HG03159 (cell line): ENCODE data around the gene ANXA4.

Source experiments
- ATAC-seq: cut with Tn5 transposase; IDR thresholded peaks from one replicate; pipeline ENCODE4 v1.9.1; 2021; ENCODE audit warnings: mild to moderate bottlenecking, moderate library complexity; ENCODE audit not compliant: unreplicated experiment

Gene ANXA4

GRCh38 chr2:69776886-69777785 lies 35.2 kb downstream of the ANXA4 start:
- ATAC-seq, result no peak

- ATAC-seq, result no peak
Measured at GRCh38 chr2:69777786-69778105, 35.8 kb downstream of the ANXA4 start.

- ATAC-seq, result no peak
Measured at GRCh38 chr2:69779258-69780001, 37.5 kb downstream of the ANXA4 start.

DNA sequence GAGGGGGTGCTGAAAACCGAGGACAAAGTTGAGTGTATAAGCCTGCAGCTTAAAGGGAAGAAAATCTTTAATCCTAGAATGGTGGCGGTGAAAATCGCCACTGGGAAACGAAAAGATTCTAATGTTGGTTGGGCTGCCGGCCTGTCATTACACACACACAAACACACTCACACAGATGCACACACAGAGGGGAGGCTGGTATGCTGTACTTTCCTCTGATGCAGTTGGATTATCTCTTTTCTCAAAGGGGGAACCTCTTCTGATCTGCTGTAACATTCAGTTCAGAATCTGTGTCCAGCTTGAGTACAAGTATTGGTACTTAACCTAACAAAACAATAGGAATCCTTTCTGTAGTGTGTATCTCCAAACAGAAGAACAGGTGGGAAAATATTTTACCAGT lies 39.0 kb downstream of the ANXA4 start:
- no peak for ATAC-seq

- peak; percentile 42 for ATAC-seq
Measured at GRCh38 chr2:69781321-69782248, 39.7 kb downstream of the ANXA4 start.

- no peak for ATAC-seq
Measured at GRCh38 chr2:69784228-69784627, 42.3 kb downstream of the ANXA4 start.

DNA sequence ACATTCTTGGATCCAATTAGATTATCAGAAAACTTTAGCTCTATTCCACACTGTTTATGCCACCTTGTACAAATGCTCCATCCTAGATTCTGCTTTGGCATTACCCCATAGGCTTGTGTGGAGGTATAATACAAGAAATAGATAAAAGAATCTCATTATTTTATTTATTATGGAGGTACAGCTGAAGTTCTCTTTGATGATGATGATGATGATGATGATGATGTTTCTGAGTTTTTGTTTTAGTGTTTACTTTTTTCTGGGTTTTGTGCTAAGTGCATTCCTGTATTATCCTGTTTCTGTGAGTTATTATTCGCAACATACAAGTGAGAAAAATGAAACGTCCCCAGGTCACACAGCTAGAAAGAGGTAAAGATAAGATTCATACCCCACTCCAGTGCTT lies 43.4 kb downstream of the ANXA4 start:
- ATAC-seq, result no peak

GRCh38 chr2:69786052-69786560 lies 44.2 kb downstream of the ANXA4 start:
- ATAC-seq, result no peak

DNA sequence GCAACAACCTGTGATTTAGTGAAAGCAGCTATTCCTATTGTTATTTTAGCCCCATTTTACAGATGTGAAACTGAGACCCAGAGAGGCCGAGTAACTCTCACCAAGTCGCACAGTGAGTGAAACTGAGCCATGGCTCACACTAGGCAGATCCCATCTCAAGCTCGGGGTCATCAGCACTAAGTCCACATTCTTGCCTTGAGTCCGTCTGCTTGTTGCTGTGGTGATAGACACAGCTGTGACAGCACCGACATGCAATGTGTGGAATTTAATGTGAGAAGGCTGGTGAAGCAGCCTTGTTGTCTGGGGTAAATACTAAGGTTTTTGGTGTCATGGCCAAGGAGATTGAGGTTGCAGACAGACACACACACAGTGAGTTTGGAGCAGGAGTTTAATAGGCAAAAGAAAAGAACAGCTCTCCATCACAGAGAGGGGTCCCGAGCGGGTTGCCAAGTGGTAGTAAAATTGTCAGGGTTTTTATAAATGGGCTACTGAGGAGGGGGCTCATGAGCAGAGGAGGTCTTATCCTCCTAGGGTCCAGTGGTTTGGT lies 47.3 kb downstream of the ANXA4 start:
- ATAC-seq, result peak; percentile 40

GRCh38 chr2:69789772-69790600 lies 48.1 kb downstream of the ANXA4 start:
- peak; percentile 45 for ATAC-seq

- no peak for ATAC-seq
Measured at GRCh38 chr2:69790601-69790959, 48.6 kb downstream of the ANXA4 start.

GRCh38 chr2:69791045-69791444 lies 49.1 kb downstream of the ANXA4 start:
- no peak for ATAC-seq

GRCh38 chr2:69796174-69796573 lies 54.2 kb downstream of the ANXA4 start:
- ATAC-seq, result no peak

DNA sequence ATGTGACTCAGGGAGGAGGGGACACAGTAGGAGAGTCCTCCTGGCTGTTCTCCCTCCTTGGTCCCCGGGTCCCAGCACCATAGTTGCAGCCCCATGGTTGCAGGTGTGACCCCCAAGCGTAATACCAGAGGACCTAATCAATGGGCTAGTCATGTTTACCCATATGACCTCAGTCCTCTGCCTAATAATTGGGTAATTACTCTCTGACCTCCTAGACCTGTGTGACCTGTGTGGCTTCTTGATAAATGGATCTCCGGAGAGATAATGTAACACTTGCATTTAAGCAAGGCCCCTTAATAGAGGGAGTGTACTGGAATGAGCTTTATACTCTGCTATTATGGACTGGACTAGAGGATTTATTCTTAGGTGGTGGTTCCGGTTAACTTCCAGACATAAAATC lies 55.3 kb downstream of the ANXA4 start:
- no peak for ATAC-seq

DNA sequence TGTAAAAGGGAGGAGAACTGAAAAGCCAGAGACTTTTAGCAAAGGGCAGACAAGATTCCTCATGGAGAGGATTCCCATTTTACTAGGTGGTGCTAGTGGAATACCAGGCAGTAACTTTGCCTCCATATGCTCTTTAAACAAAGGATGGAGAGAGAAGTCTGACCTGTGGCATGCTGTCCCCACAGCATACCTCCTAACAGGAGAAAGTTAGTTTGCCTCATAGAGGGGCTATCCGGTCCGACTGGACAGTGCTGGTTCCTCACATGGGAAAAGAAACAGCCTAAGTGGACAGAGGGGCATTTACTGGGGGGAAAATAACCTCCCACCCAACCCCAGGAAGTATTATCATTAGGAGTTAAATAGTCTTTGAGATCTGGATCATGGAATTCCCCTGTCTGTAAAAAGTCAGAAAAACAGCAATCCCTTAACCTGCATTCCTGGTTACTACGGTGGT lies 55.9 kb downstream of the ANXA4 start:
- ATAC-seq, result no peak

GRCh38 chr2:69798290-69798908 lies 56.5 kb downstream of the ANXA4 start:
- peak; percentile 7 for ATAC-seq

DNA sequence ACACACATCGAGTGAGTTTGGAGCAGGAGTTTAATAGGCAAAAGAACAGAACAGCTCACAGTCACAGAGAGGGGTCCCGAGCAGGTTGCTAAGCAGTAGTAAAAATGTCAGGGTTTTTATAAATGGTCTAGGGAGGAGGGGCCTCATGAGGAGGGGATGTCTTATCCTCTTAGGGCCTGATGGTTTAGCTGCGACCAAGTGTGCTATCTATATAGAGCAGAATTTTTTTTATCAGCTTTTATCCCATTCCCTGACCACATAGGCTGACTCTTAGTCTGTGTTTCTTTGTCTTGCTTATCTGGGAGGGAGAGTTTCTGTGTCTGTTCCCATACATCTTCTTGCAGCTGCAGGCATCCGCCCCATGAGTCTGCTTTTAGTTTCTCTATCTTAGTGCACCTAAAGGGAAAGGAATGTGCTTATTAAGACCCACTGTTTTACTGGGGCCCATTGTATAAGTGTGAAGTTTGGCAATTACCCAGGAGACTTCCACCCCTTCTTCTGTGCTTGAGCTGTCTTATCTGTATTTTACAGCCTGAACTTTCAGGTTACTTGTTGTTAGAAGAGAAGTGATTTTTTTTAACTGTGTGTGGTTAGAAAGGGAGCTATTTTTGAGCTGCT lies 57.1 kb downstream of the ANXA4 start:
- ATAC-seq, result peak; percentile 38

DNA sequence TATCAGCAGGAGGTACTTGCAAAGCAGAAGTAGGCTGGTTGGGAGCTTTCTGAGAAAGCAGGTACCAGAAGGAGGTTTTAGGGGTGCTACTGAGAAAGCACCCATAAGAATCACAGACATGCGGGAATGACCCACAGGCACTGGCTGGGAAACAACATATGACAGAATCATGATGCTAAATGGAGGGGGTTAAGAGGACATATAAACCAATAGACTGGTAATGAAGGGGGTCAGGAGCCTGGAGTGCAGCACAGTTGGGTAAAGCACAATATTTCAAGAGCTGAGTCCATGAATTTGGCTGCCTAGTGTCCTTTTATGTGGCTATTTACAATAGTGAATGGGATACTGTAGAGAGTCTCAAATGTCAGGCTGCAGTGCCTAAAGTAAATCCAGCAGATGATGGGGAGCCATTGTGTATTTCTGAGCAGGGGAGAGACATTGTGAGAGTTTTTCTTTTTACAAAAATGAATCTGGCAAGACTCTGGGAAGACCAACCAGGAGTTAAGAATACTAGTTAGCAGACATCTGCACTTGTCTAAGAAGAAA lies 59.9 kb downstream of the ANXA4 start:
- ATAC-seq, result no peak
